Ovary (tissue), 9 donors: ENCODE measurements around the gene PLPPR3. TPM values are rescaled to one million over a fixed set of nuclear protein-coding genes. Genes with fewer than 3 reads are reported as not detected.

Source experiments
- DNase-seq, 5 donors: peaks; one replicate each; pipeline ENCODE4 v3.0.0-alpha.2; 2019 to 2020
- H3K27ac ChIP-seq, 2 donors: fragments of 200-600 bp; one replicate each; pipeline versions ENCODE4 v1.5.1 to v1.8.0; 2019 to 2022
- H3K27me3 ChIP-seq: fragments of 200-600 bp; one replicate; pipeline ENCODE4 v1.8.0; 2022
- H3K36me3 ChIP-seq: fragments of 200-600 bp; sonication (generic); one replicate; pipeline ENCODE4 v1.5.1; 2019
- H3K4me1 ChIP-seq: one replicate; pipeline ENCODE4 v1.8.1; 2013; ENCODE audit warnings: mild to moderate bottlenecking, moderate library complexity; ENCODE audit not compliant: insufficient read depth
- H3K4me3 ChIP-seq: fragments of 200-600 bp; sonication (generic); one replicate; pipeline ENCODE4 v1.5.1; 2017
- H3K9me3 ChIP-seq, 2 donors: fragments of 200-600 bp in 1 of 2; sonication (generic) in 1 of 2; one replicate each; pipeline versions ENCODE4 v1.5.1 to v1.8.1; 2013 to 2019; ENCODE audit warnings: mild to moderate bottlenecking in 1 of 2, moderate library complexity in 1 of 2
- EP300 ChIP-seq: sonication (generic); formaldehyde crosslinking; IDR thresholded peaks from one replicate; pipeline ENCODE4 v1.6.1; 2017; ENCODE audit warnings: antibody characterized with exemption
- POLR2A ChIP-seq: fragments of 450-650 bp; IDR thresholded peaks from one replicate; pipeline ENCODE4 v1.6.1; 2017; ENCODE audit warnings: antibody characterized with exemption, mild to moderate bottlenecking, moderate library complexity
- WGBS, 3 donors: extraction: QIAGEN DNeasy Blood & Tissue Kit in 1 of 3; methylation state at CpG; one replicate each; pipeline versions ENCODE4 v1.1.5 to v1.1.7; 2013 to 2017; 5-methylcytosine and 5-hydroxymethylcytosine counted together
- intact Hi-C, 4 donors: fragments of 100-400 bp; cut with DNase I; formaldehyde crosslinking; loops; one replicate each; pipeline versions ENCODE4 v1.11.0 to v1.15.1; 2022 to 2023
- polyA plus RNA-seq, 2 donors: library from polyadenylated mRNA; stranded (reverse); fragments of 200-250 nt in 1 of 2; fragments of 350-450 nt in 1 of 2; fragmentation: Illumina TruSeq in 1 of 2; extraction: RNeasy Lipid Tissue Mini Kit (QIAGEN cat#74804) in 1 of 2; gene quantifications; one replicate each; pipeline ENCODE4 v1.2.3, GENCODE V29; 2013 to 2014
- total RNA-seq, 7 donors: library from RNA; depleted of rRNA in 2 of 7; stranded (reverse); fragments of >200 nt in 2 of 7; fragmentation: NEBNext Ultra II Directional in 3 of 7; extraction: Animal tissue kit (Norgen Biotek cat#: 25700) in 3 of 7; gene quantifications; one replicate each; pipeline versions ENCODE4 v1.1.0 to v1.2.4, GENCODE V29; 2016 to 2023
- TF ChIP-seq, protein P1 (sequence below), 3 donors: fragments of 450-650 bp in 2 of 3; fragments of 200-600 bp in 1 of 3; IDR thresholded peaks; one replicate each; pipeline versions ENCODE4 v1.5.1 to v1.8.0; 2016 to 2022; ENCODE audit warnings: antibody characterized with exemption in 3 of 3, mild to moderate bottlenecking in 1 of 3
- donor health status: DM: no; HTN: no; CAD: no; lungs with moderate emphysema.
- donor health status: DM: no; HTN: no; CAD: no.
- donor health status: Bipolar disorder and iron deficiency.
- donor health status: DM: yes; HTN: yes; CAD: no.
- donor health status: DM: no; HTN: no; CAD: no.
- donor health status: DM: yes; HTN: yes; CAD: no.

PLPPR3 gene
- total and polyA plus RNA-seq, 9 donors = 0.18 to 11.4 (median 0.52) TPM; not detected in 2

DNA sequence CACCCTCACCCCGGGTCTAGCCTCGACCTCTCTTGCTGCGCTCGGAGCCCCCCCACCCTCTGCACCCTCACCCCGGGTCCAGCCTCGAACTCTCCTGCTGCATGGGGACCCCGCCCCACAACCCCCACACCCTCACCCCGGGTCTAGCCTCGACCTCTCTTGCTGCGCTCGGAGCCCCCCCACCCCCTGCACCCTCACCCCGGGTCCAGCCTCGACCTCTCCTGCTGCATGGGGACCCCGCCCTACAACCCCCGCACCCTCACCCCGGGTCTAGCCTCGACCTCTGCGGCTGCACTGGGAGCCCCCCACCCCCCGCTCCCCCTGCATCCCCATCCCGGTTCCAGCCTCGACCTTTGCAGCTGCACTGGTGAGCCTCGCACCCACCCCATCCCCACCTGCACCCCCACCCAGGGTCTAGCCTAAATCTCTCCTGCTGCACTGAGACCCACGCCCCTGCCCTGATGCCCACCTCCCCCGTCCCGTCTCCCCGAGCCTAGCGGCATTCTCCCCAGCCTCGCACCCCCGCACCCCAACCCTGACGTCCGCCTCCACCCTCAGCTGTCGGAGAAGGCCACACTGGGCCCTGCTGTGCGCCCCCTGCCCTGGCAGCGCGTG, 39.5 kb upstream of the PLPPR3 start:
- no peak overlapping the region for H3K4me3 ChIP-seq
- H3K4me1 ChIP-seq = peaks cover 9% of the 10 kb centered on the region
- no peaks in the 10 kb centered on the region for H3K9me3 ChIP-seq
- 37 to 41% (median 39%) methylated on average over 23 to 35 of the region's 35 CpGs for WGBS, 3 donors
- no peak for TF ChIP-seq POLR2A
- TF ChIP-seq, protein P1, sequence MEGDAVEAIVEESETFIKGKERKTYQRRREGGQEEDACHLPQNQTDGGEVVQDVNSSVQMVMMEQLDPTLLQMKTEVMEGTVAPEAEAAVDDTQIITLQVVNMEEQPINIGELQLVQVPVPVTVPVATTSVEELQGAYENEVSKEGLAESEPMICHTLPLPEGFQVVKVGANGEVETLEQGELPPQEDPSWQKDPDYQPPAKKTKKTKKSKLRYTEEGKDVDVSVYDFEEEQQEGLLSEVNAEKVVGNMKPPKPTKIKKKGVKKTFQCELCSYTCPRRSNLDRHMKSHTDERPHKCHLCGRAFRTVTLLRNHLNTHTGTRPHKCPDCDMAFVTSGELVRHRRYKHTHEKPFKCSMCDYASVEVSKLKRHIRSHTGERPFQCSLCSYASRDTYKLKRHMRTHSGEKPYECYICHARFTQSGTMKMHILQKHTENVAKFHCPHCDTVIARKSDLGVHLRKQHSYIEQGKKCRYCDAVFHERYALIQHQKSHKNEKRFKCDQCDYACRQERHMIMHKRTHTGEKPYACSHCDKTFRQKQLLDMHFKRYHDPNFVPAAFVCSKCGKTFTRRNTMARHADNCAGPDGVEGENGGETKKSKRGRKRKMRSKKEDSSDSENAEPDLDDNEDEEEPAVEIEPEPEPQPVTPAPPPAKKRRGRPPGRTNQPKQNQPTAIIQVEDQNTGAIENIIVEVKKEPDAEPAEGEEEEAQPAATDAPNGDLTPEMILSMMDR (IDR thresholded peaks at IDR 0.05) = no peak
- TF ChIP-seq EP300 = no peak
- H3K27ac ChIP-seq = no peak overlapping the region
- DNase-seq = no peak
- H3K36me3 ChIP-seq = no peaks in the 10 kb centered on the region
- H3K27me3 ChIP-seq = peaks cover 4% of the 10 kb centered on the region
- intact Hi-C loops = loop anchor here in 1 of 4 donors (5.0 kb wide), 1 partner anchor 121 kb away; the partner anchor contains the start of gene WDR18

DNA sequence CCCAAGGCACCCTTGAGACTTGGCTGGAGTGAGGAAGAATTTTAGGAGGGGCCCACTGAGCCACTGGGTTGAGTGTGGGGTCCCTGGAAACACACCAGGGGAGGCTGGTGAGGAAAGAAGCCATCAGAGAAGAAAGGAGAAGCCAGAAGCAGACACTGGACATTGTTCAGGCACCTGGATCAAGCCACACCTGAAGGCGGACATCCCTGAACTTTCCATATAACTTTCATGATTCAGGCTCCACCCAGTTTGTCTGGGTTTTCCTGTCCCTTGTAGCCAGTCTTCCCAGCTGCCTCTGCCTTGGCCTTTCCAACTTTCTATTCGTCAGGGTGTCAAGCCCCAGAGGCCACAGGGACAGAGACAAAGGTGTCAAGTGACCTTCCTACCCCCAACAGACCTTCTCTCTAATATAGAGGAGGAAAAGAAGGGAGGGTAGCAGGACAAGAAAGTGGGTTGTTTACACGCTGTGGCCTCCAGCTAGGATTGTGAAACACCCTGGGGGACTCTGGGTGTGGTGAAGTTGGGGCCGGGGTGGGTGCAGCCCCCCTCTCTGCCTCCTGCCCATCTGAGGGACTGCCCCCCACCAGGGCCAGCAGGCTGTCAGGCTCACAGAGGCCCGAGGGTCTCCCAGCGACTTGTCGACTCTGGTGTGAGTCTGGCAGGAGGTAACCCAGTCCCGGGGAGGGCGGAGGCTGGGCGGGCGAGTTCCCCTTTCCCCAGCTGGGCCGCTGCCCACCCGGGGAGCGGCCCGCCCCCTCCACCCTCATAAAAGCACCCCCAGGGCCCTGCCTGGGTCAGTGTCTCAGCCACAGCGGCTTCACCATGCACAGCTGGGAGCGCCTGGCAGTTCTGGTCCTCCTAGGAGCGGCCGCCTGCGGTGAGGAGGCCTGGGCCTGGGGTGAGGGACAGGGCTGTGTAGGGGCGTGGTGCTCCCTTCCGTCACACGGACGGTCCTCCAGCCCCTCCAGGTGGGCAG, 37.4 kb upstream of the PLPPR3 start, which contains the start of gene CFD:
TSS of gene CFD (plus strand) at position 797 of the 976 bp plus-strand sequence. CDS start at position 823, 26 bp downstream.
- TF ChIP-seq EP300 (no peak), POLR2A (no peak)
- TF ChIP-seq, protein P1 (IDR thresholded peaks at IDR 0.05) = no peak
- 29 to 48% (median 44%) methylated on average over 16 to 24 of the region's 24 CpGs for WGBS, 3 donors
- DNase-seq = peak in 3 of 5 donors; percentile 50 to 72 (median 57)
- no peaks in the 10 kb centered on the region for H3K36me3 ChIP-seq
- peak within 1 kb of the TSS; percentile 23 to 24 for H3K27ac ChIP-seq
- intact Hi-C loops = loop anchor here in 3 of 4 donors (2.0 to 10.0 kb wide), 3 partner anchors 60 to 126 kb away; partner anchors contain the start of gene WDR18 (in 2 of the 3)
- H3K27me3 ChIP-seq = peaks cover 4% of the 10 kb centered on the region
- H3K4me3 ChIP-seq = peak within 1 kb of the TSS; percentile 25
- peaks cover 9% of the 10 kb centered on the region for H3K4me1 ChIP-seq
- H3K9me3 ChIP-seq = no peaks in the 10 kb centered on the region

- Histone ChIP-seq H3K27ac (no peak overlapping the region), H3K4me1 (peaks cover 9% of the 10 kb centered on the region), H3K27me3 (peaks cover 4% of the 10 kb centered on the region), H3K36me3 (no peaks in the 10 kb centered on the region), H3K9me3 (no peaks in the 10 kb centered on the region), H3K4me3 (no peak overlapping the region)
- intact Hi-C loops = loop anchor here in 3 of 4 donors (2.0 to 10.0 kb wide), 3 partner anchors 61 to 127 kb away; partner anchors contain the start of gene WDR18 (in 2 of the 3)
- no peak for DNase-seq
- 77 to 84% (median 78%) methylated on average over 9 of the region's 9 CpGs for WGBS, 3 donors
- no peak for TF ChIP-seq POLR2A
- no peak for TF ChIP-seq EP300
- TF ChIP-seq, protein P1 (IDR thresholded peaks at IDR 0.05) = no peak
These were observed 36.5 kb upstream of the PLPPR3 start for GRCh38 chr19:858284-858683.

DNA sequence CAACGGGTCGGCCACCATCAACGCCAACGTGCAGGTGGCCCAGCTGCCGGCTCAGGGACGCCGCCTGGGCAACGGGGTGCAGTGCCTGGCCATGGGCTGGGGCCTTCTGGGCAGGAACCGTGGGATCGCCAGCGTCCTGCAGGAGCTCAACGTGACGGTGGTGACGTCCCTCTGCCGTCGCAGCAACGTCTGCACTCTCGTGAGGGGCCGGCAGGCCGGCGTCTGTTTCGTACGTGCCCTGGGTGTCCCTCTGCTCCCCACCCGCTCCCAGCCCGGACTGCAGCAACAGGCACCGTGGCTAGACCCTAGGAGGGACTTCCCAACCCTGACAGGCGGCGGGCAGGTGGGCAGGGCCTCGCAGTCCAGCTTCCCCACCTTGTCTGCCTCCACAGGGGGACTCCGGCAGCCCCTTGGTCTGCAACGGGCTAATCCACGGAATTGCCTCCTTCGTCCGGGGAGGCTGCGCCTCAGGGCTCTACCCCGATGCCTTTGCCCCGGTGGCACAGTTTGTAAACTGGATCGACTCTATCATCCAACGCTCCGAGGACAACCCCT, 33.9 kb upstream of the PLPPR3 start:
- WGBS, 3 donors = 67 to 80% (median 78%) methylated on average over 16 to 40 of the region's 40 CpGs
- peaks cover 7% of the 10 kb centered on the region for H3K4me1 ChIP-seq
- DNase-seq = peak in 2 of 5 donors; percentile 22 to 35
- peaks cover 2% of the 10 kb centered on the region for H3K27me3 ChIP-seq
- no peak overlapping the region for H3K4me3 ChIP-seq
- TF ChIP-seq EP300 (no peak), POLR2A (no peak)
- TF ChIP-seq, protein P1 (IDR thresholded peaks at IDR 0.05) = no peak
- H3K27ac ChIP-seq = no peak overlapping the region
- intact Hi-C loops = loop anchor here in 3 of 4 donors (5.0 to 10.0 kb wide), 2 partner anchors 67 to 129 kb away; partner anchors contain the start of gene WDR18 (in 2 of the 3)
- no peaks in the 10 kb centered on the region for H3K9me3 ChIP-seq
- H3K36me3 ChIP-seq = no peaks in the 10 kb centered on the region
